Hepatic stellate cell (primary cell): Measurements from ENCODE around the gene SERGEF.

Experiments used
- DNase-seq: peaks from one replicate; pipeline ENCODE4 v3.0.0; 2011; ENCODE audit warnings: low spot score

SERGEF gene

DNA sequence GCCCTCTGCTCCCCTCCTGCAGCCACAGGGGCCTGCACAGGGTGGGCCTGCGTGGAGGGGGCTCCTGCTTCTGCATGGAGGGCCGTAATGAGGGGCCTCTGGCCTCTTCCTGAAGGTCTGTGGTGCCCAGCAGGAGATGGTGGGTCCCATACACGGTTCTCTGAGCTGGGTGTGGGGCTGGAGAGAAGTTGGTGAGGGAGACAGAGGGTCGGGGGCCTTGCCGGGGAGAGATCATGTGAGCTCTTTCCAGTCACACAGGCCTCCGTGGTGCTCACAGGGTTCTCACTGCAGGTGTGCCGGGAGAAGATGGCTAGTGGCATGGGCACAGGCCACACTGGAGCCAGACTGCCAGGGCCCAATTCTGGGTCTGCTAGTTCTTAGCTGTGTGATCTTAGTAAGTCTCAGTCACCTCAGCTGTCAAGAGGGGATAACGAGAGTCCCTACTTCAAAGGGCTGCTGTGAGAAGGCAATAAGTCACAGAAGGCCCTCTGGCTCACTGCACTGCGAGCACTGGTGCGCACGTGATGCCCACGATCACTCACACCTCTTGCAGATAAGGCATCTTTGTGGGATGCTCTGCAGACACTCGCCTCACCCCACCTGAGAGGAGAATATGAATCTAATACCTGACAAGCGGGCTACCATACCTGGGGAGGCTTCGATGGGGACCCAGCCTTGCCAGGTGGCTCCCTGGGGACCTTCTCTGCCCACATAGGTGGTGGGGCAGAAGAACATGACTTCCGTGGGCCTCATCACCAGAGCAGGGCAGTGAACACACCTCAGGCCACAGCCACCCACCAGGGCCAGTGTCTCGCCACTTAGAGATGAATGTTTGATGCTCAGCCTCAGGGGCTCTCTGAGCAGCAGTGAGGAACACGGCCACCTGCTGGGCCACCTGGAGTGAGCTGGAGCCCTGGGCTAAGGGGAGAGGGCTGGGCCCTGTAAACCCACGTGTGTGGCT, 263.8 kb downstream of the SERGEF start:
- DNase-seq = no peak

DNA sequence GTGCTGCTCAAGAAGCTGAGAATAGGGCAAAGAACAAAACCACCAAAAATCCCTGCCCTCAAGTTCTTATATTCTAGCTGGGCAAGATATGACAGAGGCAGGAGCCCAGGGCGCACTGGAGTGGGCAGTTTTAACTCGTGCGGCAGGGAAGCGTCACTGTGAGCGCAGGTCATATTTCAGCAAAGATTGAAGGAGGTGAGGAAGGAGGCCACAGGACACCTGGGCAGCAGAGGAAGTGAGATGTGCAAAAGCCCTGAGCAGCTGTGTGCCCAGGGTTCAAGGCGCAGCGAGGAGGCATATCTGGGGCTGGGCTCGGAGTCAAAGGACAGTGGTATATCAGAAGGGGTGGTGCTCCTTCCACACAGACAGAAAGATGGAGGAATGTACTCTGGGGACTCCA, 264.8 kb downstream of the SERGEF start:
- DNase-seq = no peak

DNA sequence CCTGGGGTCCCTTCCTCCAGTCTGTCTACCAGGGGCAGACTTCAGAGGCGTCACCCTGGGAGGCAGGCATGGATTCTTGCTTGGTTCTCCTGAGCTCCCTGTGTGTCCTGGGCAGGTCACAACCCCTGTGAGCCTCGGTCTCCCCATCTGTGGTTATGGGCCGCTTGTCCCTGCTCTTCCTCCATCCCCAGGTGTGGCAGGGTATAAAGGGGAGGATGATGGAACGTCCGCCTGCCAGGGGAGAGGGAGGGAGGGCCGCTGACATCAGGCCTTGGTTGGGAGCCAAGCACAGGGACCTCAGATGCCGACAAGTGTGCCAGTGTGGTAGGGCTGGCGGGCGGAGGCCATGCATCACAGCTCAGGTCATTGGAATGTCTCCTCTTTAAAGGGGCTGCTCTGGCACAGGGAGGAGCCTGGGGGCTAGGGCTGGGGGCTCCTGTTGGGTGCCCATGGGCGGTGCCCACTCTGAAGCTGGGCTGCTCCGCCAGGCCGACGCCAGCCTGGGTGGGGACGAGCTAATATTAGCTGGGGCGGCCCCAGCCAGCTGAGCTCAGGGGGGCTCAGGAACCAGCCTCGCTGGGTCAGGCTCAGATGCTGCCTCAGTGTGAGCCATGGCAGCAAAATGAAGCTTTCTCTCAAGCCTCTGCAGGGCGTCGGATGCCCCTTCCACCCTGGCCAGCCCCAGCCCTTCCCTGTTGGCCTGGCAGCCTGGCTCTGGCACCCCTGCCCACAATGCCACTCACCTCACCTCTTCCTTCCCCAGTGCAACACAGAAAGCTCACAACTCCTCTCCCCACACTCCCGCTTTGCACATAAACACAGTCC, 265.5 kb downstream of the SERGEF start:
- DNase-seq = no peak

DNA sequence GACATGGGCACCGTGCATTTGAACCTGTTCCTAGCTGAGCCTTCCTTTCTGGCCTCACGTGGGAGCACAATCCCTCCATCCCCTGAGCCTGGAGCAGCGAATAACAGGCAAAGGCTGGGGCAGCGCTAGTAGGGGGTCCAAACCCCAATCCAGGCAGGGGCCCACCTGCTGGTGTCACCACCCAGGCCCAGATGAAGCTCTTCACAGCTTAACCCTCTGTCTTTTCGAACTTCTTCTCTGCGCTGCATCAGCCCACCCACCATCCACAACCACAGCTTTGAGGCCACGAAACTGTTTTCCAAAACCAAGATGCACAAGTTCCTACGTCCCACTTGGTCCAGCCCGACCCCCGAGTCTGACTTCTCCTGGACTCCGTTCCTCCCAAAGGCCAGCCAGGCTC, 266.8 kb downstream of the SERGEF start:
- no peak for DNase-seq

DNA sequence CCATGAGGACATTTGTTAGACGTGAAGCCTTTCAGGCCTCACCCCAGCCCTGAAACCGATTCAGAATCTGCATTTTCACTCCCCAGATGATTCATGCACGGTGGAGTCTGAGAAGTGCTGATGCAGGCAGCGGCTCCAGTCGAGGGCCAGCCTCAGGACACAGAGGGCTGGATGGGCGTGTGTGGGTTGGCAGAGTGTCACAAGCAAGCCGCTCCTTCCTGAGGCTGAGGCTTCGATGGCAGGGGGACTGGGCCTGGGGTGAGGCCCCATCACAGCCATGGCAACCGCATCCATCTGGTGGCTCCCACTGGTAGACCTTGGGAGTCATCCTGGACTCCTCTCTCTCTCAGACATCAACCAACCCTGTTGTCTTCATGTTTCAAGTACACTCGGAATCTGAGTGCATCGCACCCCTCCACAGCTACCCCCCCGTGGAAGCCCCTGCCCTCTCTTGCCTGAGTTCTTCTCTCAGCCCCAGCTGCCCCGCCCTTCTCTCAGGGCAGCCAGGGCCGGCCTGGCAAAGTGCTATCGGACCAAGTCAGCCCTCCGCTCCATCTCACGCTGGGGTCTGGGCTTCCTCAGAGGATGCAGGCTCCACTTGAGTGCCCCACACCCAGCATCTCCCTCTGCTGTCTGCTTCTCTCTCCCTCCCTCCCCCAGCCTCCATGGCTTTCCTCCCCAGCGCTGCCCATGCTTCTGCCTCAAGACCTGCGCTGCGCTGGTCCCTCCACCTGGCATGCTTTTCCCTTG, 267.6 kb downstream of the SERGEF start:
- no peak for DNase-seq

DNA sequence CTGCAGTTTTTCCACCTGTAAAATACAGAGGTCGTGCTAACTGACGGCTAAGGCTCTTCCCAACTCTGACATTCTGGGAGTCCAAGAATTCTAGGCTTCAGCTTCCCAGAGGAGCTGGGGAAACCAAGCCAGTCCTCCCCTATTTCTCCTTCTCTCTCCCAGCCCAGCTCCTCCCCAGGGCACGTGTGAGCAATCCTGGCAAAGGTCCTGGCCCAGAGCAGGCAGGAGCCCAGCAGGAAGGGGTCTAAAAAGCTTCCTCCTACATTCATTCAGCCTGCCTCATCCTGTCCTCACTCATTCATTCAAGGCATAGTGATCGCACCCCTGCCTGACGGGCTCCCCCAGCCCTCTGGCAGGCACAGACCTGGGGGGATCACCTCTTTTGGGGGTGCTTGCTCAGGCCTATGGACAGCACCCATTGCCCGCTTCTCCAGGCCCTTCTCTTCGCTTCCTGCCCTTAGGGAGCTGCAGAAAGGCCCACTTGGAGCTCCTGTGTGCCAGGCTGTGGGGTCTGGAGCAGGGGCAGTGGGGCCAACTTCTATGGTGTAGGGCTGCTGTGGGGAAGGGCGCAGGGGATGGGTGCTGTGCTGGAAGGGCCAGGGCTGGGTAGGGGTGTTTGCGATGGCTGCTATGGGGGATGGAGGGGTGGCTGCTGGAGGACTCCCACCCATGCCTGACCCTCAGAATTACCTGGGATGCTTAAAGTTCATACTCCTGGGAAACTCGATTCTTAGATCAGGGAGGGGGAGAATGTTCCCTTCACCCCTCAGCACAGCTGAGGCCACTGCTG, 268.5 kb downstream of the SERGEF start:
- DNase-seq = no peak

DNA sequence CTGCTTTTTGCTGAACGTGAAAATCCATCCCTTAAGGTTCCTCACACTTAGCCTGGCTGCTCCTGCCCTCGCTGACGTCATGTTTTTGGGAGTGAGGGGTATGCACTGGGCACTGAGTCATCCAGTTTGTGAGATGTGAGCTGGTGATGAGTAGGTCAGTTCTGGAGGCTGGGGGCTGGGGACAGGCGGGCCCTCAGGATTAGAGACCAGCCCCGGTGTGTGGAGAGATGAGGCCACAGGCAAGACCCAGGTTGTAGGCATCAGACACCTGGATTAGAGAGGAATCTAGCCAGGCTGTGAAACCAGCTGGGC, 269.1 kb downstream of the SERGEF start:
- no peak for DNase-seq

DNA sequence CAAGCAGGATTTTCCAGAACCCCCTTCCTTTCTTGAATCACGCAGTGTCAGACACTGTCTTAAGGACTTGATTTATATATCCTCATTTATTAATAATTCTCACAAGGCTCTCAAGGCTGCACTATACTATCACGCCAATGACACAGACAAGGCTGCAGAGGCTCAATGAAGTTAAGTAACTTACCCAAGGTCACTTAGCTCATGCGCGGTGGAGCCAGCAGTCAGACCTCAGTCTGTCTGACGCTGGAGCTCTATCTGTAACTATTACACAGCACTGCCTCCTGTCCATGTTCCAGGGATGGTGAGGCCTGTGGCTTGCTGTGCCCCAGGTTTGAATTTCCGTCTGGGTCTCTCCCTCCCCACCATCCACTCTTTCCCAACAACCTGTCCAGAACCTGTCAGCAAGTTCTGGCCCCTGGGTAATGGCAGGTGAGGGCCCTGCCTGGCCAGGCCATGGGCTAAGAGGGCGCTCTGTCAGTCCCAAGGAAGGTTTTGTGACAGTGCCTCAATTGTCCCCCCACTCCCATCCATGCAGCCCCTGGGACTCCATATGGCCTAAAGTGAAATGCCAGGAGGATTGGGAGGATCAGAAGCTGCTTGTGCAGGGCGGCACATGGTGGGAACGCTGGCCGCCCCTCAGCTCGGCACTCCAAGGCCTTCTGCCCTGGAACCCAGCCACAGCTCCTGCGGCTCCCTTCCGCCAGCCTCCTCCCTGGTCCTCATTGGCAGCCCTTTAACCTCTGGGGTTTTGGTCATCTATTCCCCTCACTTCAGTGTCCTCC, 269.6 kb downstream of the SERGEF start:
- no peak for DNase-seq

DNA sequence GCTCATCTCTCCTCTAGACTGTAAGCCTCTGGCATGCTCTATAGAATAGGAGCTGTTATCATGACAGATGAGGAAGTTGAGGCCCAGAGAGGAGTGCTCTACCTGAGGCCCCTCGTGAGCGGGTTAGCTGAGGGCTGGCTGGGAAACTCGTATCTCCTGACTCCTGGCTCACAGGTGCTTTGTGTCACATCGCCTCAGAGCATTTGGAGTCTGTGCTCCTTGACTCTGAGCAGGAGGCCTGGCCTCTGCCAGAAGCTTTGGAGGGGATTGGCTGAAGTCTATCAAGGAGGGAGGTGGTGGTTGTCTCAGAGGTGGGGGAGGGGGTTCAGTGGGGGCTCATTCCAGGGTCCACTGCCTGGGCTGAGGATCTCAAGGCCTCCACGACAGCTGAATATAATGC, 270.8 kb downstream of the SERGEF start:
- no peak for DNase-seq

DNA sequence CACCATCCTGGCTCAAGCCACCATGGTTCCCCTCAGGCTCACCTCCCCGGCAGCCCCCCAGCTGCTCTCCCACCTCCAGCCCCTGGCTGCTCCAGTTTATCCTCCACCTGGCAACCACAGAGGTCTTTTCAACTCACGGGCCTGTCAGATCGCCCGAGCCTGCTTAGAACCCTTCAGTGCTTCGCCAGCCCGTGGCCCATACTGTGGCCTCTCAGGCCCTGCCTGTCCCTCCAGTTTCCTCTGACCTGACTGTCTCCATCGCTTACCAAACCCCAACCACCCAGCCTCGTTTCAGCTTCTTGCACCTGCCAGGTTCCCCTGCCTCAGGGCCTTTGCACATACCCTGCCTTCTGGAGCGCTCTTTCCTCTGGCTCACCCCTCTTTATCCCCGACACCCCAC, 271.4 kb downstream of the SERGEF start:
- DNase-seq = no peak

DNA sequence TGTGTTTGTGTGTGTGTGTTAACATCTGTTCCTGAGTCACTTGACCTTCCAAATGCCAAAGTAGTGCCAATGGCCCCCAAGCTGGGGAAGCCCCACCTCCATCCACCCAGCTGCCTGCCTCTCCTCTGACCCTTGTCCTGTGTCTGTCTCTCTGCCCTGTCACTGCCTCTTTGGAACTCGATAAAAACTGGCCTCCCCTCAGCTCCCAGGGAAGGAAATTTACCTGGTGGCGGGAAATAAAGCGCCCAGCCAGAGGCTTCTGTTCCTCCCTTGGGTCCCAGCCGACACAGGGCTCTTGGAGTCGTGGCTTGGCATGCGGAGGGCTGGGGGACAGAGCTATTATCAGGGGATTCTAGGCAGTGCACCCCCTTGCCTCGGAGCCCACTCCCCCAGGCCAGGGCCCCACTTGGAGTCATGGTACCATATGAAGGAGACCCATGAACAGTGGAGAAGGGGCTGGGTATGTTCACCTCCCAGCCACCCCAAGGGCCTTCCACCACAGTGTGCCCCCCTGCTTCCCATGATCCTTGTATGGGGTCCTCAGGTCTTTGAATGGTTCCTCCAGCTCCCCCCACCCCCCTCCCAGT, 272.1 kb downstream of the SERGEF start:
- no peak for DNase-seq

DNA sequence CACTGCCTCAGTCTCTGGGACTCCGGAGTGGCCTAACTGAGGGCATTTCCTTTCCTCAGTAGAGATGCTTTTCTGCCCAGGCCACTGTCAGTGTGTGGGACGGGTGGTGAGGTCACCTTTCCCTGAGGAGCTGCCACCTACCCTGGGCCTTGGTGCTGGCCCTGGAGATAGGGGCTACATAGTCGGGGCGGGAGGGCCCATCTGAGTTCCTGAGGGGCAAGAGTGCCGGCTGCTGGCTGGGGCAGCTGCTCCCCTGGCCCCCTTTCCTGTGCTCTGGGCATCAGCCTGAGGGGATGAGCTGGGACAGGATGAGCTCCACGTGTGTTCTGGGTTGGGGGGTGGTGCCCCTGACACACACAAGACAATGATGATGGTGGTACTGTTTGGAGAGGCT, 272.9 kb downstream of the SERGEF start:
- no peak for DNase-seq

DNA sequence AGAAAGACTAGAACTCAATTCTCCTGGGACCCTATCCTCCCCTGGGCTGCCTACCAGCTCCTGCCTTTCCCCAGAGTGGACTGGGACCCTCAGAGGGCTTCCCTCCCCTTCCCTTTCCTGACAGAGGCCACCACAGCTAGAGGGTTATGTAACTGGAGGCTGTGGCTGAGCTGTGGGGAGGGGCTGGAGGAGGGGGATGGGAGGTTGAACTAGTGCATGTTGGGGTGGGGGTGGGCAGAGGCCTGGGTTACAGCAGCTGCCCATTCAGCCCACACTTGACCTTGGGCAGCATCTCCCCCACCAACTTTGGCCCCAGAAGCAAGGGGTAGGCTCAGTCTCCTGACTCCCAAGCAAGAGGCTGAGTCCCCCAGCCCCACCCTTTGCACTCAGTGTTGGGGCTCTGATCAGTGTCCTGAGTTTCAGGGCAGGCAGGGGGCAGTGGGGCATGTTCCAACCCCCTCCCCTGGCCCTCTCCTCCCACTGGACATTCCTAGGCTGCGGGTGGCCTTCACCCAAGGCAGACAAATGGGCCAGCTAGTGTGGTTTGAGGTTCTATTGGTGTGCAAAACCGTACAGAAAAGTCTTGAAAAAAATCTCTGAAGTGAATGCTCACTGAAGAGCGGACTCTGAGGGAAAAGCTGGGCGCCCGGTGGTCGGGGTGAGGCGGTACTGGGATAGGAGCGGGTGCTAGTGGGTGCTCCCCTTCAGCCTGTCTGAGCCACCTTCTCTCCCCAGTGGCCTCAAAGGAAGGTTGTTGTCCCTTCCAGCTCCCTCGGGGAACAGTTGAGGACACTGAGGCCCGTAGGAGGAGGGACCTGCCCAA, 274.5 kb downstream of the SERGEF start:
- DNase-seq = no peak
